ENCODE results near the gene UPK3BL1.
"Not testable (repeated sequence)": the region's sequence is repeated elsewhere in the genome, so short reads cannot be mapped to it uniquely, and the experiment has no call there.

GRCh38 chr7:102602317-102602716, 40.3 kb downstream of the UPK3BL1 start:
- TF ChIP-seq CTCF (IDR thresholded peaks at IDR 0.05); ELF1 (IDR thresholded peaks at IDR 0.05); TCF12 (IDR thresholded peaks at IDR 0.05); REST (IDR thresholded peaks at IDR 0.05; ENCODE audit: low read depth, low read length); NRF1 (IDR thresholded peaks at IDR 0.05; ENCODE audit: low read depth, low read length); POLR2AphosphoS5 (IDR thresholded peaks at IDR 0.05; ENCODE audit: low read depth, low read length); FOSL2 (IDR thresholded peaks at IDR 0.05; ENCODE audit: borderline replicate concordance, low read depth); RFX5 (IDR thresholded peaks at IDR 0.05; ENCODE audit: low read length); TEAD4 (IDR thresholded peaks at IDR 0.05; ENCODE audit: borderline replicate concordance, insufficient read depth); TAF1 (IDR thresholded peaks at IDR 0.05; ENCODE audit: borderline replicate concordance, low read depth, low read length); JUND (IDR thresholded peaks at IDR 0.05); USF1 (IDR thresholded peaks at IDR 0.05; ENCODE audit: borderline replicate concordance, low read depth): not testable (repeated sequence)
- TF ChIP-seq, protein P1, sequence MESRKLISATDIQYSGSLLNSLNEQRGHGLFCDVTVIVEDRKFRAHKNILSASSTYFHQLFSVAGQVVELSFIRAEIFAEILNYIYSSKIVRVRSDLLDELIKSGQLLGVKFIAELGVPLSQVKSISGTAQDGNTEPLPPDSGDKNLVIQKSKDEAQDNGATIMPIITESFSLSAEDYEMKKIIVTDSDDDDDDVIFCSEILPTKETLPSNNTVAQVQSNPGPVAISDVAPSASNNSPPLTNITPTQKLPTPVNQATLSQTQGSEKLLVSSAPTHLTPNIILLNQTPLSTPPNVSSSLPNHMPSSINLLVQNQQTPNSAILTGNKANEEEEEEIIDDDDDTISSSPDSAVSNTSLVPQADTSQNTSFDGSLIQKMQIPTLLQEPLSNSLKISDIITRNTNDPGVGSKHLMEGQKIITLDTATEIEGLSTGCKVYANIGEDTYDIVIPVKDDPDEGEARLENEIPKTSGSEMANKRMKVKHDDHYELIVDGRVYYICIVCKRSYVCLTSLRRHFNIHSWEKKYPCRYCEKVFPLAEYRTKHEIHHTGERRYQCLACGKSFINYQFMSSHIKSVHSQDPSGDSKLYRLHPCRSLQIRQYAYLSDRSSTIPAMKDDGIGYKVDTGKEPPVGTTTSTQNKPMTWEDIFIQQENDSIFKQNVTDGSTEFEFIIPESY (IDR thresholded peaks at IDR 0.05; ENCODE audit: borderline replicate concordance, low read depth) = not testable (repeated sequence)

All from SK-N-SH (cell line).